HG03565 (cell line): ENCODE measurements around the gene XAGE2.

Experiments
- ATAC-seq: cut with Tn5 transposase; IDR thresholded peaks from one replicate; pipeline ENCODE4 v1.9.1; 2021; ENCODE audit warnings: mild to moderate bottlenecking, moderate library complexity; ENCODE audit not compliant: unreplicated experiment

The XAGE2 gene

GRCh38 chrX:52422884-52423283, 54.1 kb downstream of the XAGE2 start:
- ATAC-seq, result no peak

DNA sequence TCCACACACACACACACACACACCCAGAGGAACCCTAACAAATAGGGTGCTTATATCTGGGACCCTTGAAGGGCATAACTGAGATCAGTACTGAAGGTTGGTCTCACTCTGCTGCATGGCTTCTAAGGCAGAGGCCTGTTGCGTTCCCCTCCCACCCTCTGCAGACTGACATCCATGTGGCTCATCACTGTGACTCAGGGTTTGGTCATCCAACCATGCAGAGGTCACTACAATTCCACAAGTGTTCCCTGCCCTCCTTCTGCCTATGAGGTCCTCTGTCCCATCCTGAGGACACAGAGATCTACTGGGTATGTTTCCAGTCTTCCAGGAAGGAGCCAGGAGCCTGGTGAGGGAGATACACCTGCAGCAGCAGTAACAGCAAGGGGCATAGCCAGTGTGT, 55.8 kb downstream of the XAGE2 start:
- no peak for ATAC-seq
